Measurements from ENCODE around the gene CCDC83.

- TF ChIP-seq CTCF (IDR thresholded peaks at IDR 0.05), result no peak
- TF ChIP-seq ZFX (IDR thresholded peaks at IDR 0.05; ENCODE audit: borderline replicate concordance), result no peak
Measured at GRCh38 chr11:85857098-85857497, 1.9 kb downstream of the CCDC83 start.

Data from 22Rv1 (cell line).